K562 (cell line): ENCODE results near the gene TUT1. TPM values are rescaled to one million over a fixed set of nuclear protein-coding genes. Genes with fewer than 3 reads are reported as not detected.

Experiments used
- CBX3 ChIP-seq, 2 experiments: IDR thresholded peaks; 1 replicate in 1 of 2; 2 replicates in 1 of 2; pipeline ENCODE4 v1.6.1; 2012; ENCODE audit warnings: inconsistent platforms in 2 of 2, low read length in 2 of 2, borderline replicate concordance in 1 of 2, control low read depth in 1 of 2
- CREB1 ChIP-seq, 2 experiments: sonication (generic) in 1 of 2; formaldehyde crosslinking in 1 of 2; IDR thresholded peaks; 2 replicates each; pipeline versions ENCODE4 v1.6.1 to v1.8.0; 2012 to 2022; ENCODE audit warnings: inconsistent platforms in 1 of 2, mild to moderate bottlenecking in 1 of 2, missing genetic modification reagents in 1 of 2, moderate library complexity in 1 of 2
- HCFC1 ChIP-seq: IDR thresholded peaks from 2 replicates; pipeline ENCODE4 v1.6.1; 2012; ENCODE audit warnings: low read depth, low read length, improper control_type of control experiment
- NR1H2 ChIP-seq: sonication (generic); formaldehyde crosslinking; IDR thresholded peaks from 2 replicates; pipeline ENCODE4 v1.4.0; 2020; ENCODE audit warnings: mild to moderate bottlenecking, missing genetic modification reagents
- SIN3B ChIP-seq: fragments of 450-650 bp; IDR thresholded peaks from 2 replicates; pipeline ENCODE4 v1.6.1; 2017; ENCODE audit warnings: low read depth, mild to moderate bottlenecking, moderate library complexity
- SMC3 ChIP-seq: conservative IDR thresholded peaks from 2 replicates; pipeline ENCODE4 v1.6.1; 2011; ENCODE audit warnings: low read depth, low read length, improper control_type of control experiment; ENCODE audit not compliant: insufficient read depth
- ZNF197 ChIP-seq: fragments of 200-800 bp; sonication (Bioruptor generic); IDR thresholded peaks from 2 replicates; pipeline ENCODE4 v1.6.1; 2016; ENCODE audit warnings: low read depth, missing genetic modification characterization, missing compliant biosample characterization
- ZNF224 ChIP-seq: sonication (generic); formaldehyde crosslinking; IDR thresholded peaks from 2 replicates; pipeline ENCODE4 v1.8.0; 2022; ENCODE audit warnings: mild to moderate bottlenecking, missing genetic modification reagents
- polyA plus RNA-seq, 8 experiments: library from polyadenylated mRNA; depleted of rRNA in 4 of 8; stranded (reverse) in 5 of 8; unstranded in 3 of 8; fragments of >200 nt; fragmentation: Nextera tagmentation in 2 of 8; fragmentation: Illumina TruSeq in 1 of 8; extraction: Ambion mirVana in 2 of 8; extraction: Trizol in 1 of 8; gene quantifications; 2 replicates each; pipeline versions ENCODE4 v1.2.1 to v1.2.3, GENCODE V29; 2011 to 2014; ENCODE audit warnings: inconsistent platforms in 1 of 8, missing spikeins in 1 of 8
- total RNA-seq, 7 experiments: library from RNA; depleted of rRNA in 6 of 7; stranded (reverse); fragments of >200 nt in 6 of 7; fragmentation: Illumina TruSeq in 2 of 7; extraction: Trizol in 2 of 7; gene quantifications; 2 replicates each; pipeline versions ENCODE4 v1.2.1 to v1.2.3, GENCODE V29; 2011 to 2021; ENCODE audit warnings: low replicate concordance in 1 of 7
- TF ChIP-seq, protein P1 (sequence below): fragments of 200-800 bp; sonication (Bioruptor generic); IDR thresholded peaks from 2 replicates; pipeline ENCODE4 v1.6.1; 2017; ENCODE audit warnings: missing genetic modification characterization, missing compliant biosample characterization
- TF ChIP-seq, protein P2 (sequence below): sonication (generic); formaldehyde crosslinking; IDR thresholded peaks from 2 replicates; pipeline ENCODE4 v1.8.0; 2022; ENCODE audit warnings: missing genetic modification reagents, mild to moderate bottlenecking, borderline replicate concordance
- TF ChIP-seq, protein P3 (sequence below): fragments of 200-800 bp; sonication (Bioruptor generic); IDR thresholded peaks from 2 replicates; pipeline ENCODE4 v1.6.1; 2016; ENCODE audit warnings: missing genetic modification characterization, missing compliant biosample characterization
- TF ChIP-seq, protein P4 (sequence below): sonication (generic); formaldehyde crosslinking; IDR thresholded peaks from 2 replicates; pipeline ENCODE4 v1.8.0; 2022; ENCODE audit warnings: missing genetic modification reagents, mild to moderate bottlenecking, borderline replicate concordance
- TF ChIP-seq, protein P5 (sequence below): fragments of 250-450 bp; sonication (Bioruptor Pico); IDR thresholded peaks from 2 replicates; pipeline ENCODE4 v1.8.0; 2021; ENCODE audit warnings: moderate library complexity, mild to moderate bottlenecking, inconsistent platforms
- TF ChIP-seq, protein P6 (sequence below): fragments of 450-650 bp; formaldehyde crosslinking; IDR thresholded peaks from 2 replicates; pipeline ENCODE4 v1.4.0; 2022; ENCODE audit warnings: mild to moderate bottlenecking, moderate library complexity

The TUT1 gene
- total and polyA plus RNA-seq, 9 of the 15 experiments (the other 6 are each of a cell fraction or from before 2014, with no cell fraction given): 0.66 to 44.3 (median 15.7) TPM

DNA sequence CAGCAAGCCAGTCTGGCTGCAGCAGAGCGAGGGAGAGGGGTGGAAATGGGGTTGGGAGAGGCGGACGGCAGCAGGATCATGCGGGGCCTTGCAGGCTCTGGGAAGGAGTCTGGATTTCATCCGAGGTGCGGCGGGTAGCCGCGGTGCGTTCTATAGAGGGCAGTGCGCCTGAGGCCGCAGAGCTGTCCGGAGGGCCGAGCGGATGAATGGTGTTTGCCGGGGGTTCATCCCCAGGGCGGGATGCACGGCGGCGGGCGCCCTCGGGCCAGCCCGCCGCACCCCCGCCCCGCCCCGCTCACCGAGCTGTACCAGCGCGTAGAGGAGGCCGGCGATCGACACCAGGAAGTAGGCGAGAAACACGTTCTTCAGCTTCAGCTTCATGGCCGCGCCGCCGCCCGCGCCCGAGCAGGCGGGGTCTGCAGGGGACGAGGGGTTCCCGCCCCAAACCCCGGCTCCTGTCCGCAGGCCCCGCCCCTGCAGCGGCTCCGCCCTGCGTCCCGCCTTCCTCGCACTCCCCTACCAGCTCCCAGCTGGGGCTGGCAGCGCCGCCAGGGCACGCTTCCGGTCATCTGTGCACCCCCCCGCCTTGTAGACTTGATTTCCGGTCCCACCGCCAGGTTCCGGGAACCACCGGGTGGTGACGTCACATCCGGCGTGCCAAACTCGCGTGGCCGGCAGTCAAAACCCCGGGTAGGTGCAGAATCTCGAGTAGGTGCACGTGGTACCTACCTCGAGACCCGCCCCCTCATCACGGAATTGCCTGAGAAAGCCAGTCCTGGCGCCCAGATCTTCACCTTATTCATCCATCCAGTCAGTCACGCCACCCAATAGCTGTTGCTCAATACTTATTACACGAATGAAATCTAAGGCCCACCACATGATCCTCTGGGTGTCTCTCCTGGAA, 30.5 kb upstream of the TUT1 start, which contains the start of gene B3GAT3 (continued):
- TF ChIP-seq, protein P1, sequence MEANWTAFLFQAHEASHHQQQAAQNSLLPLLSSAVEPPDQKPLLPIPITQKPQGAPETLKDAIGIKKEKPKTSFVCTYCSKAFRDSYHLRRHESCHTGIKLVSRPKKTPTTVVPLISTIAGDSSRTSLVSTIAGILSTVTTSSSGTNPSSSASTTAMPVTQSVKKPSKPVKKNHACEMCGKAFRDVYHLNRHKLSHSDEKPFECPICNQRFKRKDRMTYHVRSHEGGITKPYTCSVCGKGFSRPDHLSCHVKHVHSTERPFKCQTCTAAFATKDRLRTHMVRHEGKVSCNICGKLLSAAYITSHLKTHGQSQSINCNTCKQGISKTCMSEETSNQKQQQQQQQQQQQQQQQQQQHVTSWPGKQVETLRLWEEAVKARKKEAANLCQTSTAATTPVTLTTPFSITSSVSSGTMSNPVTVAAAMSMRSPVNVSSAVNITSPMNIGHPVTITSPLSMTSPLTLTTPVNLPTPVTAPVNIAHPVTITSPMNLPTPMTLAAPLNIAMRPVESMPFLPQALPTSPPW (CRISPR knock-in tag): peak; percentile 89
- no peak; a peak in 1 of 3 replicates for TF ChIP-seq CBX3 (IDR thresholded peaks at IDR 0.05; ENCODE audit: borderline replicate concordance in 1 of 2, low read length in 2 of 2)
- TF ChIP-seq SIN3B: peak; percentile 35; the same call in 1 of the 2 replicates
- TF ChIP-seq, protein P2, sequence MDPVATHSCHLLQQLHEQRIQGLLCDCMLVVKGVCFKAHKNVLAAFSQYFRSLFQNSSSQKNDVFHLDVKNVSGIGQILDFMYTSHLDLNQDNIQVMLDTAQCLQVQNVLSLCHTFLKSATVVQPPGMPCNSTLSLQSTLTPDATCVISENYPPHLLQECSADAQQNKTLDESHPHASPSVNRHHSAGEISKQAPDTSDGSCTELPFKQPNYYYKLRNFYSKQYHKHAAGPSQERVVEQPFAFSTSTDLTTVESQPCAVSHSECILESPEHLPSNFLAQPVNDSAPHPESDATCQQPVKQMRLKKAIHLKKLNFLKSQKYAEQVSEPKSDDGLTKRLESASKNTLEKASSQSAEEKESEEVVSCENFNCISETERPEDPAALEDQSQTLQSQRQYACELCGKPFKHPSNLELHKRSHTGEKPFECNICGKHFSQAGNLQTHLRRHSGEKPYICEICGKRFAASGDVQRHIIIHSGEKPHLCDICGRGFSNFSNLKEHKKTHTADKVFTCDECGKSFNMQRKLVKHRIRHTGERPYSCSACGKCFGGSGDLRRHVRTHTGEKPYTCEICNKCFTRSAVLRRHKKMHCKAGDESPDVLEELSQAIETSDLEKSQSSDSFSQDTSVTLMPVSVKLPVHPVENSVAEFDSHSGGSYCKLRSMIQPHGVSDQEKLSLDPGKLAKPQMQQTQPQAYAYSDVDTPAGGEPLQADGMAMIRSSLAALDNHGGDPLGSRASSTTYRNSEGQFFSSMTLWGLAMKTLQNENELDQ (CRISPR knock-in tag): no peak
- peak; percentile 55; the same call in 1 of the 2 replicates for TF ChIP-seq ZNF197 (CRISPR knock-in tag)
- TF ChIP-seq, protein P3, sequence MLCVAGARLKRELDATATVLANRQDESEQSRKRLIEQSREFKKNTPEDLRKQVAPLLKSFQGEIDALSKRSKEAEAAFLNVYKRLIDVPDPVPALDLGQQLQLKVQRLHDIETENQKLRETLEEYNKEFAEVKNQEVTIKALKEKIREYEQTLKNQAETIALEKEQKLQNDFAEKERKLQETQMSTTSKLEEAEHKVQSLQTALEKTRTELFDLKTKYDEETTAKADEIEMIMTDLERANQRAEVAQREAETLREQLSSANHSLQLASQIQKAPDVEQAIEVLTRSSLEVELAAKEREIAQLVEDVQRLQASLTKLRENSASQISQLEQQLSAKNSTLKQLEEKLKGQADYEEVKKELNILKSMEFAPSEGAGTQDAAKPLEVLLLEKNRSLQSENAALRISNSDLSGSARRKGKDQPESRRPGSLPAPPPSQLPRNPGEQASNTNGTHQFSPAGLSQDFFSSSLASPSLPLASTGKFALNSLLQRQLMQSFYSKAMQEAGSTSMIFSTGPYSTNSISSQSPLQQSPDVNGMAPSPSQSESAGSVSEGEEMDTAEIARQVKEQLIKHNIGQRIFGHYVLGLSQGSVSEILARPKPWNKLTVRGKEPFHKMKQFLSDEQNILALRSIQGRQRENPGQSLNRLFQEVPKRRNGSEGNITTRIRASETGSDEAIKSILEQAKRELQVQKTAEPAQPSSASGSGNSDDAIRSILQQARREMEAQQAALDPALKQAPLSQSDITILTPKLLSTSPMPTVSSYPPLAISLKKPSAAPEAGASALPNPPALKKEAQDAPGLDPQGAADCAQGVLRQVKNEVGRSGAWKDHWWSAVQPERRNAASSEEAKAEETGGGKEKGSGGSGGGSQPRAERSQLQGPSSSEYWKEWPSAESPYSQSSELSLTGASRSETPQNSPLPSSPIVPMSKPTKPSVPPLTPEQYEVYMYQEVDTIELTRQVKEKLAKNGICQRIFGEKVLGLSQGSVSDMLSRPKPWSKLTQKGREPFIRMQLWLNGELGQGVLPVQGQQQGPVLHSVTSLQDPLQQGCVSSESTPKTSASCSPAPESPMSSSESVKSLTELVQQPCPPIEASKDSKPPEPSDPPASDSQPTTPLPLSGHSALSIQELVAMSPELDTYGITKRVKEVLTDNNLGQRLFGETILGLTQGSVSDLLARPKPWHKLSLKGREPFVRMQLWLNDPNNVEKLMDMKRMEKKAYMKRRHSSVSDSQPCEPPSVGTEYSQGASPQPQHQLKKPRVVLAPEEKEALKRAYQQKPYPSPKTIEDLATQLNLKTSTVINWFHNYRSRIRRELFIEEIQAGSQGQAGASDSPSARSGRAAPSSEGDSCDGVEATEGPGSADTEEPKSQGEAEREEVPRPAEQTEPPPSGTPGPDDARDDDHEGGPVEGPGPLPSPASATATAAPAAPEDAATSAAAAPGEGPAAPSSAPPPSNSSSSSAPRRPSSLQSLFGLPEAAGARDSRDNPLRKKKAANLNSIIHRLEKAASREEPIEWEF: no peak
- no peak for TF ChIP-seq ZNF224 (CRISPR knock-in tag)
- TF ChIP-seq, protein P4, sequence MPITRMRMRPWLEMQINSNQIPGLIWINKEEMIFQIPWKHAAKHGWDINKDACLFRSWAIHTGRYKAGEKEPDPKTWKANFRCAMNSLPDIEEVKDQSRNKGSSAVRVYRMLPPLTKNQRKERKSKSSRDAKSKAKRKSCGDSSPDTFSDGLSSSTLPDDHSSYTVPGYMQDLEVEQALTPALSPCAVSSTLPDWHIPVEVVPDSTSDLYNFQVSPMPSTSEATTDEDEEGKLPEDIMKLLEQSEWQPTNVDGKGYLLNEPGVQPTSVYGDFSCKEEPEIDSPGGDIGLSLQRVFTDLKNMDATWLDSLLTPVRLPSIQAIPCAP (CRISPR knock-in tag): no peak
- TF ChIP-seq, protein P5, sequence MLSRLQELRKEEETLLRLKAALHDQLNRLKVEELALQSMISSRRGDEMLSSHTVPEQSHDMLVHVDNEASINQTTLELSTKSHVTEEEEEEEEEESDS (CRISPR knock-in tag): no peak
- TF ChIP-seq NR1H2 (CRISPR knock-in tag): no peak
- TF ChIP-seq, protein P6, sequence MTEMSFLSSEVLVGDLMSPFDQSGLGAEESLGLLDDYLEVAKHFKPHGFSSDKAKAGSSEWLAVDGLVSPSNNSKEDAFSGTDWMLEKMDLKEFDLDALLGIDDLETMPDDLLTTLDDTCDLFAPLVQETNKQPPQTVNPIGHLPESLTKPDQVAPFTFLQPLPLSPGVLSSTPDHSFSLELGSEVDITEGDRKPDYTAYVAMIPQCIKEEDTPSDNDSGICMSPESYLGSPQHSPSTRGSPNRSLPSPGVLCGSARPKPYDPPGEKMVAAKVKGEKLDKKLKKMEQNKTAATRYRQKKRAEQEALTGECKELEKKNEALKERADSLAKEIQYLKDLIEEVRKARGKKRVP (CRISPR knock-in tag): no peak
- TF ChIP-seq CREB1 (IDR thresholded peaks at IDR 0.05): peak; percentile 91
- peak; percentile 96 for TF ChIP-seq CREB1 (CRISPR knock-in tag; IDR thresholded peaks at IDR 0.05)
- TF ChIP-seq SMC3: no peak
- TF ChIP-seq HCFC1: peak; percentile 74
